NCI-H524 treated with DMSO at 0.1 percent for 48 hours (cell line): Measurements from ENCODE around the gene RETREG3.

Experiments
- DNase-seq: peaks from one replicate; lab custom pipeline; 2025; lab: John Stamatoyannopoulos, UW

The RETREG3 gene

DNA sequence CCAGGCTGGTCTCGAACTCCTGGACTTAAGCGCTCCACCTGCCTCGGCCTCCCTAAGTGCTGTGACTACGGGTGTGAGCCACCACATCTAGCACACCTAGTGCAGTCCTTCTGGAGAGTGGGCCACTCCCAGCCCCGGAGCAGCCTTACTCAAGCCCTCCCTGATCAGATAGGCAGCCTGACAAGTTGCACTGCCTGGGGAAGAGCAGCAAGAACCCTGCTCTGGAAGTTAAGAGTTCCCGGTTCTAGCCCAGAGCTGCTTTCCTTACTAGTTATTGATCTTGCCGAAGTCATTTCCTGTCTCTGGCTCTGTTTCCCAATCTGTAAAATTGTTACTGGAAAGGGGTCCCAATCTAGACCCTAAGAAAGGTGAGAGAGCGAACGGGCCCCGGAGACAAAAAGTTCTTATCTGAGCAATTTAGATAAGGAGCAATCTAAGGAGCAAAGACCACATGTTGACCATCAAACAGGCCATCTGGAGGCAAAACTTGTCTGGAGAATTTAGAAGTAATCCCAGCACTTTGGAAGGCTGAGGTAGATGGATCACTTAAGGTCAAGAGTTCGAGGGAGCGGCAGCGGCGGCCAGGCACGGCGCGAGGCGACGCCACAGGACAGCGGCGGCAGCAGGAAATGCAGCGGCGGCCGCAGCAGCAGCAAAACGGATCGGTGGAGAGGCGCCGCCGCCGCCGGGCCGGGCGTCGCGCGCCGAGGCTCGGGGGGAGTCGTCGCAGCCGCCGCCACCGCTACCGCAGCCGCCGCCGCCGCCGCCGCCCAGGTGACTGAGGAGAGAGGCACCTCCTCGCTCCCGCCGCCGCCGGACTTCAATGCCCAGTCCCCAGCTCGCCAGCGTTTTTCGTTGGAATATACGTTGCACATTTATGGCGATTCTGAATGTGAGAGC is 77.5 kb downstream of the RETREG3 start:
- no peak for DNase-seq

DNA sequence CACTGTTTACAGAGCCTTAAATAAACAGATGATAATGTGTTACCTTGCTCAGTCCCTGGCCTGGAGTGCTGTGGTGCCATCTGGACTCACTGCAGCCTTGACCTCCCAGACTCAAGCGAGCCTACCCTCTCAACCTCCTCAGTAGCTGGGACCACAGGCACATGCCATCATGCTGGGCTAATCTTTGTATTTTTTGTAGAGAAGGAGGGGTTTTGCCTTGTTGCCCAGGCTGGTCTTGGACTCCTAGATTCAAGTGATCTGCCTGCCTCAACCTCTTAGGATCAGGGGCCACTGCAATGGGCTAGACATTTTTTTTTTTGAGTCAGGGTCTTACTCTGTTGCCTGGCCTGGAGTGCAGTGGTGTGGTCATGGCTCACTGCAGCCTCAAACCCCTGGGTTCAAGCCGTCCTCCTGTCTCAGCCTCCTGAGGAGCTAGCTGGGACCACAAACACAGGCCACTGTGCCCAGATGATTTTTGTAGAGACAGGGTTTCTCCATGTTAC is 78.2 kb downstream of the RETREG3 start:
- DNase-seq: no peak
